ENCODE data around the gene NQO2.
"Not testable (repeated sequence)": the region's sequence is repeated elsewhere in the genome, so short reads cannot be mapped to it uniquely, and the experiment has no call there.

Gene NQO2

DNA sequence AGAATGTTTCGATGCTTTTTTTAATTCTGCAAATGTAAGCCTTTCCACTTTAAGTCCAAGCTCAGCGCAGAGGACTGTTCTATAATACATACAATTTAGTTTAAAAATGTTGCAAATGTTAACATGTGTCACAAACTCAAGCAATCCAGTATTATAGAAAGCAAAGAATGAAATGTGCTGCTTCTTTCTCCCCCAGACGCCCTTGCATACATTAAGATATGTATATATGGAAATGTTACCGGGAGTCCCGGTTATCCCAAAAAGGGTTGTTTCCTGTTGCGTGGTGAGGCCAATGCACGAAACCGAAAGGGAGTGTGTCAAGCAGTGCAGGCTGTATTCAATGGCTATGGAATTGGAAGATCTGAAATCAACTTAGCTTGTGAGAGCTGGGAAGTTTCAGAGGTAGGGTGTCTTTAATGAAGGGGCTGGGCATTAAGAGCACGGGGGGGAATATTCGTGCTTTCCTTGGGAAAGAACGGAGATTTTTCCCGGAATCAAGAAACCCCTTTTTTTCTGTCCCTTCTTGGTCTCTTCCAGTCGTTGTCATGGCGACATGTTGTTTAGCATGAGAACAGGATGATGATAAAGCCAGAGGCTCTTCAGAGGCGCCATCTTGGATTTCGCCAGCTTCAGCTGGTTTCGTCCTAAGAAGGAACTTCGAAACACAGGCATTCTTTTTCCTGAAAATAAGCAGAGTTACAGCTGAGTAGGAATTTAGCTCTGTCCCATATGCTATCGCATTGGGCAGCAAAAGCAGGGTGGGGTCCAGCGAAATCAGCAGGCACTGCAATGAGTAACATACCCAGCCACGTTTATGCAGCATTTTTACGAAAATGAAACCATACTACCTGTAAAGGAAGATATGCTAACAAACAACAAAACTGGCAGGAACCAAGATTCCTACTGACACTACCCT is 10.1 kb upstream of the NQO2 start:
- DNase-seq = peak; percentile 98

DNA sequence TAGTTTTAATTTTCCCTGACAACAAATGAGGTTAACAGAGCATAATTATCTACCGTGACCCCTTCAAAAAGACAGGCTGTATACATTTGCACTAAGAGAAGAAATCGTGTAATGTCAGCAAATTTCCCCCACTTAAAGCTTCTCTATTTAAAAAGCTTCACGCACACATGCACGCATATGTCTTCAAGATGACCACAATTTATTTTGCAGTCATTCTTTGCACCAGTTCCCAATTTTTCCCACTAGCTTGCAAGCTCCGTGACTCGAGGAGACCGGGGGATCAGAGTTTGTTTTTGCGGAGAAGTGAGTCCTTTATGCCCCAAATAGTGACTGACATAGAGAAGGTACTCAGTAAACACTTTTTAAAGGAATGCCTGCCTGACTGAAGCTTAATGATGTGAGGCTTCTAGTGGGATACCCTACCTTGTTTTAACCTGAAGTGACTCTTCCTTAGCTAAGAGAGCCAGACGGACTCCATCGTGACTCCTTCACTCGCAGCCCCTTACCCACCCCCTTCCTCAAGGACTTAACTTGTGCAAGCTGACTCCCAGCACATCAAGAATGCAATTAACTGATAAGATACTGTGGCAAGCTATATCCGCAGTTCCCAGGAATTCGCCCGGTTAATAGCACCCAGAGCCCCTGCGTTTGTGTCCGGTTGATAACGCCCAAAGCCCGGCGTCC is 9.3 kb upstream of the NQO2 start:
- DNase-seq = no peak

DNA sequence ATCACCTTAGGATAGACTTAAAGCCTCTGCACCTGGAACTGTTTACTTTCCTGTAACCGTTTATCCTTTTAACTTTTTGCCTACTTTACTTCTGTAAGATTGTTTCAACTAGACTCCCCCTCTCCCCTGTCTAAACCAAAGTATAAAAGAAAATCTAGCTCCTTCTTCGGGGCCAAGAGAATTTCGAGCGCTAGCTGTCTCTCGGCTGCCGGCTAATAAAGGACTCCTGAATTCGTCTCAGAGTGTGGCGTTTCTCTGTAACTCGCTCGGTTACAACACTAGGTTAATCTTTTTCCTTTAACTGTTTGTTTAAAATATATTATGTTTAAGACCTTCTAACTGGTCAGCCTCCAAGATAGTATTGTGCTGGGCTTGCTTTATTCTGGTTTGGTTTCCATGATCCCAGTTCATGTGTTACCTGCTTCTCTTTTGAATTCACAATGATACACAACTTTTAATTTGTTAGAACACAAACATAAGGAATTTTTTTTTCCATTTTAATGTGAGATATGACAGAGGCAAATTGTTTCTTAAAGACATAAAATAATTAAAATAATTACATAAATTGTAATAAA is 8.7 kb upstream of the NQO2 start:
- DNase-seq = peak; percentile 31

DNA sequence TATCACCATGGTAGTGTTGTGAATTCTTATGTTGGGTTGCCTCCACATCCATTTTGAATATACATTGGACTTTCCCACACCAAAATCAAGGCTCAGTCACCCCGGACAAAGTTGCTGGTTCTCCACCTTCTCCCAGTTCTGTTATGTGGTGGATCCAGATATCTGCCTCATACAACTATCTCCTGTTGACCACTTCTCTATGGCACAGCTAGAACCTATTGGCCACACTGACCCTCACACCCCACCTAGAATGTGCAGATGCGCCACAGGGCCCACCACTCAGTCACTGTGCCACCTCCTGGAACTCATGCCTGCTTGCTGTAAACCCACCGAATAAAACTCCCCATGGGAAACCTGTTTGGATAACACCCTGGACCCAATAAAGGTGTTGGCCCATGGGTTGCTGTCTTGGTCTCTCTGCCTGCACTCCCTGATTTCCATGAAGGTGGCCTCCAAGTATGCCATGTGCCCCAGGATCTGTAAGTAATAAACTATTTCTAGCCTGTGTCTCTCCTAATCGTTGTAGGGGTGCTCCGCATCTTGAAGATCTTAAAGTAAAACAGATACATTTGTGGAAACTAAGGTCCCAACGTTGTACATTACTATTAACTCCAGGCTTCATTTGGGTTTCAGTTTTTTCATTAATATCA is 7.2 kb upstream of the NQO2 start:
- DNase-seq = no peak

DNA sequence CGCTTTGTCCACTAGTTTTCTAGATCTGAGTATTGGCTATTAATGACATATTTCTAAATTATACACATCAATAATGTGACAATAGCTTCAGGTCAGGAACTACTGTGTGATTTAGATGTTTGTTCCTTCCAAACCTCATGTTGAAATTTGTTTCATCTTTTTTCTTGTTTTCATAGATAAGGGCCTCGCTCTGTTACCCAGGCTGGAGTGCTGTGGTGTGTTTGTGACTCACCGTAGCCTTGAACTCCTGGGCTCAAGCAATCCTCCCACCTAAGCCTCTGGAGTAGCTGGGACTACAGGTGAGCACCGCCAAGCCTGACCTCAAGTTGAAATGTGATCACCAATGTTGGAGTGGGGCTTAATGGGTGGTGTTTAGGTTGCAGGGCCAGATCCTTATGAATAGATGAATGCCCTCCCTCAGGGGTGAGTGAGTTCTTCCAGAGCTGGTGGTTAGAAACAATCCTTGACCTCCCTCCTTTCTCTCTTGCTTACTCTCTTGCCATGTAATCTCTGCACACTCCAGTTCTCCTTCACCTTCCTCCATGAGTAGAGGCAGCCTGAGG is 5.9 kb upstream of the NQO2 start:
- DNase-seq = no peak

DNA sequence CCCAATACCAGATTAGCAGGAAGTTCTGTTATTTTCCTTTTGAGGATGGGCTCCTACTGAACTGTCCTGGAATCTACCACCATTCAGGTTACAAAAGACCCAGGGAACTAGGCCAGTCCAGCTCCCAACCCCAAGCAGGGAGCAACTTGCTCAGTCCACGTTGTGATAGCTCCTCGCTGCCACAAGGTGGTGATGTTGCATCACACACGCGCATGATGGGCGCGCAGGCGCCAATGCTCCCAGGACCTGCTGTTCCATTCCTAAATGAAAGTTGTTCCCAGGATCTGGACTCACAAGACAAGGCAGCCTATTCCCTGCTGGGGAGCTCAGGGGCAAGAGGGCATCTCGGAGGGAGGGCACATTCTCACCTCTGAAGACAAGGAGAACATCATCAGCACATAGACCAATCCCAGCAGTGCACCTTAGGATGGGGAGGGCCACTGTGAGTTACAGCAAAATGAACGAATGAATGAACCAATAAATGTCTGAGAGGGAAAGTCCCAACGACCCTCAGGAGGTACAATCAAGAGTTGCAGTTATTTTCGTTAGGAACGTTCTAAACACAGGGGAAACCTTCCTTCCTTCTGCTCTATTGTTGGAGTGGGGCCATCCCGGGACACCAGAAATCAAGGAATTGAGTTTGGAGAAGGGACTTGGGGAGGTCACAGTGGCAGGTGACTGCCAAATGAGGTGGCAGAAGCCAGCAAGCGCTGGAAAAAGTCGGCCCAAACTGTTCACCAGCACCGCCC is 1.3 kb upstream of the NQO2 start:
- DNase-seq = peak; percentile 32

DNA sequence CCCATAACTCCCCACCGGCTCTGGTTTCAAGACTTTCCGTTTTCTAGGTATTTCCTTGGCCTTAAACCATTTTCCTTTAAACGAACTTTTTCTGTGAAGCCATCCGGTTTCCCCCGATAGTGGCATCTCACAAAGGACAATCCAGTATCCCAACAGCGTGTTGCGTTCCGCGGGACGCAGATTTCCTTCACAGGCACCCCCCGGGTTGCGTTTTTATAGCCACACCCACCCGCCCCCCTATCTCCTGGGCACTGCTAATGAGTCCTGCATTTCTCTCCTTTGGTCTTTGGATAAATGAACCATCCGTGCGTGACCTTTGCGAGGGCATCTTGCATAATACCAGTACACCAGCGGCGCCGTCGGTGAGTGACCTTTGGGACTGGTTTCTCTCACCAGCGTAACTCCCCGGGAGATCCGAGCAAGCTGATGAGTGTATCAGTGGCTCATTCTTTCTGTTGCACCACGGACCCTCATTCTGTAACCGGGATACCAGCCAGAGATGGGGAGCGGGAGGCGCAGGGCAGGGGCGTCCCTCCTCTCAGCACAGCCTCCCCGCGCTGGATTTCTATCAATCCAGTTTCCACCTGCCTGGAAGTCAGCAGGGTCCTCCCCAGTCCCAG is 586 bp upstream of the NQO2 start:
- no peak for DNase-seq

DNA sequence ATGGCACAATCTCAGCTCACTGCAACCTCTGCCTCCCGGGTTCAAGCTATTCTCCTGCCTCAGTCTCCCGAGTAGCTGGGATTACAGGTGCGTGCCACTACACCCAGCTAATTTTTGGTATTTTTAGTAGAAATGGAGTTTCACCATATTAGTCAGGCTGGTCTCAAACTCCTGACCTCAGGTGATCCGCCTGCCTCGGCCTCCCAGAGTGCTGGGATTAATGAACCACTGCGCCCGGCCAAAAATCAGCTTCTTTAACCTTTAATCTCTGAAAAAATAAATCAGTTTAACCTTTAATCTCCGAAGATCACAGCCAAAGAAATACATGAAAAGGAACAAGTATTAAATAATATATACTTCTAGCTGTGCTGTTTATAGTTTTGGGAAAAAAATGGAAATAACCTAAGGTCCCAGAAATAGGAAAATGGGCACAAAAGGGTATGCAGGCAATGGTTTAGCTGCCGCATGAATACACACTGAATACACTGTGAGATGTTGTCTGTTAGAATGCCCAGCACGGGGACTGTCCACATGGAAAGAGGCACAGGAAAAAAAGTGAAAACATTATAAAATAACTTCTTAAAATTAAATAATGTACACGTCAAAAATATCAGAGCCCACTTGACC is 1.6 kb downstream of the NQO2 start:
- no peak for DNase-seq

DNA sequence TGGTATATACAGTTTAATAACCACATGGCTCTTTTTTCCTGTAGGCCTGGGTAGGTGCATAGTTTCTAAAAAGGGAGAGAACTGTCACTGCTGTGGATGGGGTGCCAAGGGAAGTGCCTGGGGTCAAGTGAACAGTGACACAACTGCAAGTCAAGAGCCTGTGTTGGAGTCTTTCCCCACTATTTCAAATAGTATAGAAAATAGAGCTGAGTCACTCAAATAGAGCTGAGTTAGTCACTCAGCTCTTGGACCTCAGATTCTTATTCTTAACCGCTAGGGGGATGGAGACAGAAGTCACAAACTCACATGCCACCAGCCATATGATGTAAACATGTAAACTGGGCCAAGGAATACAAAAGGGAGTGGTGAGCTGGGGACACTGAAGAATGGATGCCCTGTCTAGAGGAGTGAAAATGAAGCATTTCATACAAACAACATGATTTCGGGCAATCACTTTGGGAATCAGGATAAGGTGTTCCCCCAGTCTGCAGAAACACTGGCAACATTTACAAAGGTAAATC is 2.1 kb downstream of the NQO2 start:
- DNase-seq = peak; percentile 90

DNA sequence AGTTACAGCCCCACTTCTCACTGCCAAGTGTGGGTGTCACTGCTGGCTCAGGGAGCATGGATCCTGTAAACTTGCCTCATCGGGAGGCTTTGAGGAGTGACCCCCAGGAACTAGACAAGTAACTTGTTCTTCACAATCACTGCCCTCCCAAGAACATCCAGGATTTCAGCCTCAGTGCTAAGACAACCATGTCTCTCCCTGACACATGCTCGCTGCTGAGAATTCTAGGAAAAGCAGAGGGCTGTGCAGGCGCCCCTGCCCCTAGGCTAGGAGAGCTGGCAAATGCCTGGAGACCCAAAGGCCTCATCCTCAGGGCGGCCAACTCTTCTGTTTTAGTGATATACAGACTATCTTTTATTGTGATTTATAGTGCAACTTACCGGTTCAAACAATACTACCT is 3.5 kb downstream of the NQO2 start:
- DNase-seq = not testable (repeated sequence)

DNA sequence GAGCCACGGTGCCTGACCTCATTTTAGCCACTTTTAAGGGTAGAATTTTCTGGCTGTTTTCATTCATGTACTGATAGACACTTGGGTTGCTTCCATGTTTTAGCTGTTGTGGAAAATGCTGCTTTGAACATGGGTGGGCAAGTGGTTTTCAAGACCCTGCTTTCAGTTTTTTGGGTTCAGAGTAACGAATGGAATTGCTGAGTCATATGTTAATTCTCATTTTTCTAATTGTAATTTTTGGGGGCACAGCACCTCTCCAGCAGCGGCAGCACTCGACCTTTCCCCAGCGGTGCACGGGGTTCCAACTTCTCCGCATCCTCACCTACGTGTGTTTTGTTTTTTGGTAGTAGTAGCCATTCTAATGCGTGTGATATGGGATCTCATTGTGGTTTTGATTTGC is 5.4 kb downstream of the NQO2 start:
- DNase-seq = no peak

DNA sequence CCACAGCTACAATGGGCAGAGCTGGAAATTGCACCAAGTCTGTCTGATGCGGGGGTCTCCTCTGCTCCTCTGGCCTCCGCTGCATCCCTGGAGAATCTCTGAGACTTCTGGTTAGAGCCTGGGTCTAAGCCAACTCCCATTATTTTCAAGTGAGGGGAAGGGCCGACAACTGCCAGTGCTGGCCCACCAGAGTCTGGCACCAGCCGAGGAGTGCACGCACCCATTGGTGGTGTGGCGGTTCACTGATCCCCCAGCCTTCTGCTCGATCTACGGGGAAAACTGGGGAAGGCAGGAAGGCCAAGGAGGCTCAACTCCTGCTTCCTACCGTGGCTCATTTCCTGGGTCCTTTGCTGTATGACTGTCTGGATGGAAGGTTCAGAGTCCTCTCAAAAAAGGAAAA is 6.2 kb downstream of the NQO2 start:
- no peak for DNase-seq

DNA sequence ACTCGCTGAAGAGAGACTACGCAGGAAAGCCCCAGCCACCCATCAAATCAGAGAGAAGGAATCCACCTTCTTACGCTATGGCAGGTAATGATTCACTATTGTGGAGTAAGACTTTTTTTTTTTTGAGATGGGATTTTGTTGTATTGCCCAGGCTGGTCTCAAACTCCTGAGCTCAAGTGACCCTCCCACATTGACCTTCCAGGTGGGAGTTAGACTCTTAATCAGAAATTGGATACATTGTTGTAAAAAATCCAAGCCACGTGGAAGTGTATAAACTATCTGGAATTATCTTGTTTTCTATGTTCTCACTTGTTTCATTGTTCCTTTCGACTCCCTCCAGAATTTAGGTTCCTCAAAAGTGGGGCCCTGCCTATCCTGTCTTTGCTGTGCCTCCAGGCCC is 6.8 kb downstream of the NQO2 start:
- no peak for DNase-seq

DNA sequence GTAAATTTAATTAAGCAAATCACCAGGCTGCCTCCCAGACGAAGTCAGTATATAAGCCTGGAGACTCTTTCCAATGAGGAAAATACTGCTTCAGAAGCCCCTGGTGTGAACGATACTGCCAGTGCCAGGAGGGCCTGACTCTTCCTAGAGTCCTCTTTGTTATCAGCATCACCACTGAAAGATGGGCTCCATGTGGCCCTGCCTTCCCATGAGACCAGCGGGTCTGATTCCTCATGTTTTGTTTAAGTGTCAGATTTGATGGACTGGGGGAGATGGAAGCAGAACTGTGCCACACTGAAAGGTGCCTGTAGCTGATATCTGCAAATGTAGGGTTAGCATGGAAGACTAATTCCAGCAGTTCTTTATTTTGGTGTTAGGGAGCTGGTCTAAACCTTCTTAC is 7.9 kb downstream of the NQO2 start:
- DNase-seq = no peak

DNA sequence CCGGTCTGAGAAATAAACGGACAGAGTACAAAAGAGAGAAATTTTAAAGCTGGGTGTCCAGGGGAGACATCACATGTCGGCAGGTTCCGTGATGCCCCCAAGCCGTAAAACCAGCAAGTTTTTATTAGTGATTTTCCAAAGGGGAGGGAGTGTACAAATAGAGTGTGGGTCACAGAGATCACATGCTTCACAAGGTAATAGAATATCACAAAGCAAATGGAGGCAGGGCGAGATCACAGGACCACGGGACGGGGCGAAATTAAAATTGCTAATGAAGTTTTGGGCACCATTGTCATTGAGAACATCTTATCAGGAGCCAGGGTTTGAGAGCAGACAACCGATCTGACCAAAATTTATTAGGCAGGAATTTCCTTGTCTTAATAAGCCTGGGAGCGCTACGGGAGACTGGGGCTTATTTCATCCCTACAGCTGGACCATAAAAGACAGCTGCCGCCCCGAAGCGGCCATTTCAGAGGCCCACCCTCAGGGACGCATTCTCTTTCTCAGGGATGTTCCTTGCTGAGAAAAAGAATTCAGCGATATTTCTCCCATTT is 9.1 kb downstream of the NQO2 start:
- DNase-seq = not testable (repeated sequence)

DNA sequence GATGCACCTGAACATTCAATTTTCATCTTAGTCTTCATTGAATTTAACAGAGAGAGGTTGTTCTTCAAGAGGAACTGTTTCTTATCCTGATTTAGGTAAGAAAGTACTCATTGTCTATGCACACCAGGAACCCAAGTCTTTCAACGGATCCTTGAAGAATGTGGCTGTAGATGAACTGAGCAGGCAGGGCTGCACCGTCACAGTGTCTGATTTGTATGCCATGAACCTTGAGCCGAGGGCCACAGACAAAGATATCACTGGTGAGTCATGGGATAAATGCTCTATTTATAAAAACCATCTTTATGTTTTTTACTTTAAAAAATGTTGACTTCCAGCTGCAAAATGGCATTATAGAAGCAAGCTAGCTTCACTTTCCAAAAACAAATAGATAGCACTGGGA is 10.2 kb downstream of the NQO2 start:
- DNase-seq = no peak

DNA sequence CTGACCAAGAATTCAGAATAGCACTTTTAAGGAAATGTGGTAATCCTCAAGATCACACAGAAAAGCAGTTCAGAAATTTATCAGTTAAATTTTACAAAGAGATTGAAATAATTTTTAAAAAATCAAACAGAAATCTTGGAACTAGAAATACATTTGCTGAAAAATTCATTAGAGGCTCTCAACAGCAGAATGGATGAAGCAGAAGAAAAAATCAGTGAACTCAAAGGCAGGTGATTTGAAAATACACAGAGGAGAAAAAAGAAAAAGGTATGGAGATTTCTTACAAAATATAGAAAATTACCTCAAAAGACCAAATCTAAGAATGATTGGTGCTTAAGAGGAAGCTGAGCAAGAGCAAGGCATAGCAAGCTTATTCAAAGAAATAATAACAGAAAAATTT is 11.5 kb downstream of the NQO2 start:
- no peak for DNase-seq

DNA sequence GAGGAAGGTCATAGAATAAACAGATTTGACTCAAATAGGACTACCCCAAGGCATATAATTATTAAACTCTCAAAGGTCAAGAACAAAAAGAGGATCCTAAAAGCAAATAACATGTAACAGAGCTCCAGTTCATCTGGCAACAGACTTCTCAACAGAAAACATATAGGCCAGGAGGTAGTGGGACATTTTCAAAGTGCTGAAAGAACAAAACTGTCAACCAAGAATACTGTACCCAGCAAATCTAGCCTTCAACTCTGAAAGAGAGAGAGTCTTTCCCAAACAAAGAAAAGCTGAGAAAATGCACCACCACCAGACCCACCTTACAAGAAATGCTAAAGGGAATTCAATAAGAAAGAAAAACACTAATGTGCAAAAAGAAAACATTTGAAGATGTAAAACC is 11.9 kb downstream of the NQO2 start:
- DNase-seq = no peak

DNA sequence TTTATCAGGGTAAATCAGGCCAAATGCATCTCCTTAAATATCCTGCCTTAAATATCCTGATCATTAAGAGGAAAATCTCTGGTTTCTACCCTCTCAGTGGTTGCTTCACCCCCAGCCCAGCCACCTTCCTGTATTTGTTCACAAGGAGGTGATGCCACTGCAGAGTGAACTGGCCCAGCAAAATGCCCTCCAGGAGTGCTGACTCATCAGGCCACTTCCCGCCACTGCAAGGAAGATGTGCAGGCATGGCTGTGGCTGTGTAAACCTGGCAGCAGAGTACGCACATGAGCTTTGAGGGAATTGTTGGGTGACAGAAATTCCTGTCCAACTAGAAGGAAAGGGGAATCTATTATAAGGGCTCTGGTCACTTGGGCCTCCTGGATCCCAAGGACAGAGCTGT is 13.8 kb downstream of the NQO2 start:
- DNase-seq = no peak

DNA sequence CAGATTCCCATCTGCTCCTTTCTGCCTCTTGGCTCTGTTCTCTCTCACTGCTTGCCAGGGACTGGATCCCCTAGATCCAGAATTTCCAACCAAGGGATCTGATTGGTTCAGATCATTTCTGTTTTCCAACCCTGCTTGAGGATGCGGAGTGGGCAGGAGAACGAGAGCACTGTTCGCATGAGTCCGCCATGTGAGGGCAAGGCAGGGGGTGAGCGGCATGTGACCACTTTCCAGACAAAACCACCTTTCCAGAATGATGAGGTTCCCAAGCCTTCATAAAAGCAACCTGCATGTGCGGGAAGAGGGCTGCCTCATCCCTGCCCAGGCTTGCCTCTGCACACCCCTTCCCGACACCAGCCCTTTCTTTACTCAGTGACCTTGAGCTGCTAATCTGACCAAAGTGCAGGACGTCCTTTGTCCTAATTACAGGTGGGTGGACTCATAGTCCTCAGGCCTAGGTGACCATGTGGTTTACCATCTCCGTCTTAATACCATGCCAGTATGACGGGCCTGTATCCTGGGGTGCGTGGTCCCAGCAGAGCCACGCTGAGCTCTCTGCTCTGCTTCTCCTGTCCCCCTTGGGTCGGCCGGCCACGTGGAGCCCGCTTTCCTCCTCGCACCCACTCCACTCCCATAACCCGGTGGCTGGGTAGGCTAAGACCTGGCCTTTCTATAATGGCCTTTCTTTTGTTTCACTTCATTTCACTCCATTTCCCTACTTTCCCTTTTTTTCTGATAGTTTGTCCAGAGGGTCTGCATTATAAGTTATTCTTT is 14.4 kb downstream of the NQO2 start:
- DNase-seq = no peak
